ENCODE data around the gene TMEM35B. TPM values are rescaled to one million over a fixed set of nuclear protein-coding genes. Genes with fewer than 3 reads are reported as not detected.
"Not testable (repeated sequence)": the region's sequence is repeated elsewhere in the genome, so short reads cannot be mapped to it uniquely, and the experiment has no call there.

Gene TMEM35B
- polyA plus RNA-seq, 1 donor (not counting 4 experiments of a cell fraction or from before 2014, with no cell fraction given) = 26.4 TPM

GRCh38 chr1:34970829-34971228, 14.3 kb downstream of the TMEM35B start:
- Histone ChIP-seq H3K9me3 (ENCODE audit: control insufficient read depth, low read depth, low read length) (no peaks in the 10 kb centered on the region), H3K27me3 (ENCODE audit: control insufficient read depth, extremely low read depth, insufficient read depth, low read length) (no peaks in the 10 kb centered on the region), H3K27ac (ENCODE audit: control insufficient read depth, insufficient read depth, low read length) (no peak overlapping the region), H2AFZ (ENCODE audit: control insufficient read depth, low read length) (no peak overlapping the region), H3K79me2 (ENCODE audit: control insufficient read depth, insufficient read depth, low read length) (no peaks in the 10 kb centered on the region), H3K4me1 (ENCODE audit: control insufficient read depth, extremely low read depth, insufficient read depth, low read length) (no peaks in the 10 kb centered on the region), H3K9ac (ENCODE audit: control insufficient read depth, extremely low read depth, insufficient read depth, low read length) (no peak overlapping the region), H4K20me1 (ENCODE audit: control insufficient read depth, extremely low read depth, insufficient read depth, low read length) (no peaks in the 10 kb centered on the region), H3K4me2 (ENCODE audit: control insufficient read depth, extremely low read depth, insufficient read depth, low read depth, low read length) (no peak overlapping the region), H3K36me3 (ENCODE audit: control insufficient read depth in 2 of 2, extremely low read depth in 1 of 2, insufficient read depth in 2 of 2, low read length in 2 of 2) (no peaks in the 10 kb centered on the region), H3K4me3 (ENCODE audit: control insufficient read depth in 2 of 3, extremely low read depth in 1 of 3, insufficient read depth in 2 of 3, low read depth in 1 of 3, low read length in 3 of 3) (no peak overlapping the region), H3K9me1 (ENCODE audit: control insufficient read depth, extremely low read depth, insufficient read depth, low read length) (no peaks in the 10 kb centered on the region)
- FAIRE-seq (no peak), DNase-seq (ENCODE audit: low read depth, low spot score) (no peak)
- no peak for TF ChIP-seq EZH2 (IDR thresholded peaks at IDR 0.05; ENCODE audit: low read length)
- TF ChIP-seq, protein P1, sequence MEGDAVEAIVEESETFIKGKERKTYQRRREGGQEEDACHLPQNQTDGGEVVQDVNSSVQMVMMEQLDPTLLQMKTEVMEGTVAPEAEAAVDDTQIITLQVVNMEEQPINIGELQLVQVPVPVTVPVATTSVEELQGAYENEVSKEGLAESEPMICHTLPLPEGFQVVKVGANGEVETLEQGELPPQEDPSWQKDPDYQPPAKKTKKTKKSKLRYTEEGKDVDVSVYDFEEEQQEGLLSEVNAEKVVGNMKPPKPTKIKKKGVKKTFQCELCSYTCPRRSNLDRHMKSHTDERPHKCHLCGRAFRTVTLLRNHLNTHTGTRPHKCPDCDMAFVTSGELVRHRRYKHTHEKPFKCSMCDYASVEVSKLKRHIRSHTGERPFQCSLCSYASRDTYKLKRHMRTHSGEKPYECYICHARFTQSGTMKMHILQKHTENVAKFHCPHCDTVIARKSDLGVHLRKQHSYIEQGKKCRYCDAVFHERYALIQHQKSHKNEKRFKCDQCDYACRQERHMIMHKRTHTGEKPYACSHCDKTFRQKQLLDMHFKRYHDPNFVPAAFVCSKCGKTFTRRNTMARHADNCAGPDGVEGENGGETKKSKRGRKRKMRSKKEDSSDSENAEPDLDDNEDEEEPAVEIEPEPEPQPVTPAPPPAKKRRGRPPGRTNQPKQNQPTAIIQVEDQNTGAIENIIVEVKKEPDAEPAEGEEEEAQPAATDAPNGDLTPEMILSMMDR (optimal IDR thresholded peaks at IDR 0.05 in 1 of 3, IDR thresholded peaks at IDR 0.05 in 1 of 3, conservative IDR thresholded peaks at IDR 0.05 in 1 of 3; ENCODE audit: extremely low read depth in 1 of 3, insufficient read depth in 2 of 3, low read length in 3 of 3) = no peak
- dilution Hi-C loops (cut with MboI; ENCODE audit: extremely low pct_ligation_motif_present, low sequenced_read_pairs) = no loop called here

GRCh38 chr1:34970220-34970735, 14.9 kb downstream of the TMEM35B start:
- Histone ChIP-seq H3K36me3 (ENCODE audit: control insufficient read depth in 2 of 2, extremely low read depth in 1 of 2, insufficient read depth in 2 of 2, low read length in 2 of 2) (no peaks in the 10 kb centered on the region), H3K4me3 (ENCODE audit: control insufficient read depth in 2 of 3, extremely low read depth in 1 of 3, insufficient read depth in 2 of 3, low read depth in 1 of 3, low read length in 3 of 3) (no peak overlapping the region), H3K9ac (ENCODE audit: control insufficient read depth, extremely low read depth, insufficient read depth, low read length) (no peak overlapping the region), H3K79me2 (ENCODE audit: control insufficient read depth, insufficient read depth, low read length) (no peaks in the 10 kb centered on the region), H3K4me1 (ENCODE audit: control insufficient read depth, extremely low read depth, insufficient read depth, low read length) (no peaks in the 10 kb centered on the region), H3K9me3 (ENCODE audit: control insufficient read depth, low read depth, low read length) (no peaks in the 10 kb centered on the region), H4K20me1 (ENCODE audit: control insufficient read depth, extremely low read depth, insufficient read depth, low read length) (no peaks in the 10 kb centered on the region), H3K4me2 (ENCODE audit: control insufficient read depth, extremely low read depth, insufficient read depth, low read depth, low read length) (no peak overlapping the region), H3K27me3 (ENCODE audit: control insufficient read depth, extremely low read depth, insufficient read depth, low read length) (no peaks in the 10 kb centered on the region), H2AFZ (ENCODE audit: control insufficient read depth, low read length) (no peak overlapping the region), H3K9me1 (ENCODE audit: control insufficient read depth, extremely low read depth, insufficient read depth, low read length) (no peaks in the 10 kb centered on the region), H3K27ac (ENCODE audit: control insufficient read depth, insufficient read depth, low read length) (no peak overlapping the region)
- DNase-seq (ENCODE audit: low read depth, low spot score) (no peak), FAIRE-seq (no peak)
- TF ChIP-seq EZH2 (IDR thresholded peaks at IDR 0.05; ENCODE audit: low read length) = no peak
- TF ChIP-seq, protein P1 (optimal IDR thresholded peaks at IDR 0.05 in 1 of 3, IDR thresholded peaks at IDR 0.05 in 1 of 3, conservative IDR thresholded peaks at IDR 0.05 in 1 of 3; ENCODE audit: extremely low read depth in 1 of 3, insufficient read depth in 2 of 3, low read length in 3 of 3) = no peak
- dilution Hi-C loops (cut with MboI; ENCODE audit: extremely low pct_ligation_motif_present, low sequenced_read_pairs) = no loop called here

DNA sequence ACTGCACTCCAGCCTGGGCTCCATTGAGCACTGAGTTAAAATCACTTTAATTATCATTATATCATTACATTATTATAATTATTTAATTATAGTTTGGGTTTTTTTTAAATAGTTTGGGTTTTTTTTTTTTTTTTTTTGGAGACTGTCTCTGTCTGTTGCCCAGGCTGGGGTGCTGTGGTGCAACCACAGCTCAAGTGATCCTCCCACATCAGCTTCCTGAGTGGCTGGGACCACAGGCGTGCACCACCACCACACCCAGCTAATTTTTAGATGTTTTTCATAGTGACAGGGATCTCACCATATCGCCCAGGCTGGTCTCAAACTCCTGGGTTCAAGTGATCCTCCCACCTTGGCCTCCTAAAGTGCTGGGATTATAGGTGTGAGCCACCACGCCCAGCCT, 16.9 kb downstream of the TMEM35B start:
- H2AFZ ChIP-seq (ENCODE audit: control insufficient read depth, low read length); DNase-seq (ENCODE audit: low read depth, low spot score); H3K9me3 ChIP-seq (ENCODE audit: control insufficient read depth, low read depth, low read length); H3K27me3 ChIP-seq (ENCODE audit: control insufficient read depth, extremely low read depth, insufficient read depth, low read length); H3K4me3 ChIP-seq (ENCODE audit: control insufficient read depth in 2 of 3, extremely low read depth in 1 of 3, insufficient read depth in 2 of 3, low read depth in 1 of 3, low read length in 3 of 3); H3K36me3 ChIP-seq (ENCODE audit: control insufficient read depth in 2 of 2, extremely low read depth in 1 of 2, insufficient read depth in 2 of 2, low read length in 2 of 2); H4K20me1 ChIP-seq (ENCODE audit: control insufficient read depth, extremely low read depth, insufficient read depth, low read length); H3K4me1 ChIP-seq (ENCODE audit: control insufficient read depth, extremely low read depth, insufficient read depth, low read length); H3K4me2 ChIP-seq (ENCODE audit: control insufficient read depth, extremely low read depth, insufficient read depth, low read depth, low read length); dilution Hi-C loops (cut with MboI; ENCODE audit: extremely low pct_ligation_motif_present, low sequenced_read_pairs); H3K9me1 ChIP-seq (ENCODE audit: control insufficient read depth, extremely low read depth, insufficient read depth, low read length); FAIRE-seq; H3K9ac ChIP-seq (ENCODE audit: control insufficient read depth, extremely low read depth, insufficient read depth, low read length); H3K27ac ChIP-seq (ENCODE audit: control insufficient read depth, insufficient read depth, low read length); H3K79me2 ChIP-seq (ENCODE audit: control insufficient read depth, insufficient read depth, low read length): not testable (repeated sequence)

DNA sequence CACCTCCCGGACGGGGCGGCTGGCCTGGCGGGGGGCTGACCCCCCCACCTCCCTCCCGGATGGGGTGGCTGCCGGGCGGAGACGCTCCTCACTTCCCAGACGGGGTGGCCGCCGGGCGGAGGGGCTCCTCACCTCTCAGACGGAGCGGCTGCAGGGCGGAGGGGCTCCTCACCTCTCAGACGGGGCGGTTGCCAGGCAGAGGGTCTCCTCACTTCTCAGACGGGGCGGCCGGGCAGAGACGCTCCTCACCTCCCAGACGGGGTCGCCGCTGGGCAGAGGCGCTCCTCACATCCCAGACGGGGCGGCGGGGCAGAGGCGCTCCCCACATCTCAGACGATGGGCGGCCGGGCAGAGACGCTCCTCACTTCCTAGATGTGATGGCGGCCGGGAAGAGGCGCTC, 17.5 kb downstream of the TMEM35B start:
- H3K9me3 ChIP-seq (ENCODE audit: control insufficient read depth, low read depth, low read length); H3K9me1 ChIP-seq (ENCODE audit: control insufficient read depth, extremely low read depth, insufficient read depth, low read length); H3K36me3 ChIP-seq (ENCODE audit: control insufficient read depth in 2 of 2, extremely low read depth in 1 of 2, insufficient read depth in 2 of 2, low read length in 2 of 2); H3K79me2 ChIP-seq (ENCODE audit: control insufficient read depth, insufficient read depth, low read length); H3K4me2 ChIP-seq (ENCODE audit: control insufficient read depth, extremely low read depth, insufficient read depth, low read depth, low read length); FAIRE-seq; H4K20me1 ChIP-seq (ENCODE audit: control insufficient read depth, extremely low read depth, insufficient read depth, low read length); H3K27me3 ChIP-seq (ENCODE audit: control insufficient read depth, extremely low read depth, insufficient read depth, low read length); H3K4me3 ChIP-seq (ENCODE audit: control insufficient read depth in 2 of 3, extremely low read depth in 1 of 3, insufficient read depth in 2 of 3, low read depth in 1 of 3, low read length in 3 of 3); H3K4me1 ChIP-seq (ENCODE audit: control insufficient read depth, extremely low read depth, insufficient read depth, low read length); H3K9ac ChIP-seq (ENCODE audit: control insufficient read depth, extremely low read depth, insufficient read depth, low read length); dilution Hi-C loops (cut with MboI; ENCODE audit: extremely low pct_ligation_motif_present, low sequenced_read_pairs); H3K27ac ChIP-seq (ENCODE audit: control insufficient read depth, insufficient read depth, low read length); DNase-seq (ENCODE audit: low read depth, low spot score); H2AFZ ChIP-seq (ENCODE audit: control insufficient read depth, low read length): not testable (repeated sequence)

Data from keratinocyte (primary cell).